Neural crest cell (in vitro differentiated cells): ENCODE results near the gene ELOVL6. TPM values are rescaled to one million over a fixed set of nuclear protein-coding genes. Genes with fewer than 3 reads are reported as not detected.

Source experiments
- DNase-seq: peaks from one replicate; pipeline ENCODE4 v3.0.0; 2021; ENCODE audit warnings: low read depth, mixed read lengths, low spot score
- H3K27ac Mint-ChIP-seq: one replicate; pipeline ENCODE4 v1.8.0; 2021; ENCODE audit warnings: mild to moderate bottlenecking, mixed read lengths; ENCODE audit not compliant: unreplicated experiment
- H3K27me3 Mint-ChIP-seq: 2 replicates; pipeline ENCODE4 v1.8.0; 2021; ENCODE audit warnings: low read depth, mild to moderate bottlenecking, mixed read lengths
- H3K36me3 Mint-ChIP-seq: 2 replicates; pipeline ENCODE4 v1.8.0; 2021; ENCODE audit warnings: low read depth, mild to moderate bottlenecking, mixed read lengths
- H3K4me1 Mint-ChIP-seq: 2 replicates; pipeline ENCODE4 v1.8.0; 2021; ENCODE audit warnings: mixed read lengths
- H3K4me3 Mint-ChIP-seq: one replicate; pipeline ENCODE4 v1.8.0; 2021; ENCODE audit warnings: mild to moderate bottlenecking, mixed read lengths
- H3K9me3 Mint-ChIP-seq: 2 replicates; pipeline ENCODE4 v1.8.0; 2021; ENCODE audit warnings: mixed read lengths
- CTCF ChIP-seq: fragments of 200-600 bp; sonication (generic); conservative IDR thresholded peaks from 2 replicates; pipeline ENCODE4 v1.5.0; 2021; ENCODE audit warnings: antibody characterized with exemption, mild to moderate bottlenecking
- total RNA-seq: library from RNA; stranded (reverse); gene quantifications from 2 replicates; pipeline ENCODE4 v1.2.1, GENCODE V29; 2021

Gene ELOVL6
- total RNA-seq, 1 donor from 2014 or later, result 105 TPM

GRCh38 chr4:110188113-110188512, 10.3 kb downstream of the ELOVL6 start:
- Mint-ChIP-seq H3K27ac (peak overlapping the region; percentile 60), H3K9me3 (no peaks in the 10 kb centered on the region), H3K4me1 (peaks cover 50% of the 10 kb centered on the region), H3K4me3 (no peak overlapping the region), H3K27me3 (no peaks in the 10 kb centered on the region), H3K36me3 (peaks cover 16% of the 10 kb centered on the region)
- no peak for DNase-seq
- no peak for TF ChIP-seq CTCF

GRCh38 chr4:110184791-110185155, 13.6 kb downstream of the ELOVL6 start:
- no peak for DNase-seq
- no peaks in the 10 kb centered on the region for H3K27me3 Mint-ChIP-seq
- no peak overlapping the region for H3K4me3 Mint-ChIP-seq
- peaks cover 37% of the 10 kb centered on the region for H3K4me1 Mint-ChIP-seq
- H3K36me3 Mint-ChIP-seq, result peaks cover 16% of the 10 kb centered on the region
- no peaks in the 10 kb centered on the region for H3K9me3 Mint-ChIP-seq
- H3K27ac Mint-ChIP-seq, result peak overlapping the region; percentile 3
- no peak for TF ChIP-seq CTCF

- DNase-seq, result no peak
- TF ChIP-seq CTCF, result no peak
- peaks cover 19% of the 10 kb centered on the region for H3K36me3 Mint-ChIP-seq
- H3K4me3 Mint-ChIP-seq, result no peak overlapping the region
- peaks cover 39% of the 10 kb centered on the region for H3K4me1 Mint-ChIP-seq
- H3K27ac Mint-ChIP-seq, result peak overlapping the region; percentile 3
- H3K27me3 Mint-ChIP-seq, result no peaks in the 10 kb centered on the region
- no peaks in the 10 kb centered on the region for H3K9me3 Mint-ChIP-seq
Observed at GRCh38 chr4:110184140-110184790, 14.2 kb downstream of the ELOVL6 start.

- TF ChIP-seq CTCF, result no peak
- no peak for DNase-seq
- no peaks in the 10 kb centered on the region for H3K27me3 Mint-ChIP-seq
- H3K27ac Mint-ChIP-seq, result no peak overlapping the region
- H3K9me3 Mint-ChIP-seq, result no peaks in the 10 kb centered on the region
- peaks cover 20% of the 10 kb centered on the region for H3K36me3 Mint-ChIP-seq
- H3K4me3 Mint-ChIP-seq, result no peak overlapping the region
- peaks cover 39% of the 10 kb centered on the region for H3K4me1 Mint-ChIP-seq
Observed at GRCh38 chr4:110183643-110184042, 14.8 kb downstream of the ELOVL6 start.

GRCh38 chr4:110183058-110183457, 15.4 kb downstream of the ELOVL6 start:
- H3K4me3 Mint-ChIP-seq, result no peak overlapping the region
- H3K27ac Mint-ChIP-seq, result no peak overlapping the region
- no peaks in the 10 kb centered on the region for H3K9me3 Mint-ChIP-seq

More at GRCh38 chr4:110183058-110183457, 15.4 kb downstream of the ELOVL6 start:
- Mint-ChIP-seq H3K27me3 (no peaks in the 10 kb centered on the region), H3K4me1 (peaks cover 38% of the 10 kb centered on the region), H3K36me3 (peaks cover 24% of the 10 kb centered on the region)
- TF ChIP-seq CTCF, result no peak
- no peak for DNase-seq
